Measurements from ENCODE around the gene KIF1B.
"Not testable (repeated sequence)": the region's sequence is repeated elsewhere in the genome, so short reads cannot be mapped to it uniquely, and the experiment has no call there.

KIF1B gene

DNA sequence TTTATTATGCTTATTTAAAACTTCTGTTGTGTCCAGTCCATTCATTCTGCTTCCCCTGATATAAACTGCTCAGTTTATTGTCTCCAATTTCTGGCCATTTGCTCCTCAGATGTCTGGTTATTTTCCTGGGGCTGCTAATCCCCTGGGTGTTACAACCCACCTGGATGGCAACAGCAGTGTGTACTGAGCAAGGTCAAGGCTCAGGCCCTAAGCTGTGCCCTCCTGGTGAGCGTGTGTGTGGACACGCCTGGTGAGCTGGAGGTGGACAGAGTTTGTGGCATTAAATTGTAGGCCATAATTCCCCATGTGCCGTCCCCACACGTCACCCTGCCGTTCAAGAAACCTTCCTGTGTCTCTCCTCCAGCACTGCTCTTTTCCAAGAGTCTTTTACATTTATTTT is 18.1 kb upstream of the KIF1B start:
- DNase-seq: no peak

DNA sequence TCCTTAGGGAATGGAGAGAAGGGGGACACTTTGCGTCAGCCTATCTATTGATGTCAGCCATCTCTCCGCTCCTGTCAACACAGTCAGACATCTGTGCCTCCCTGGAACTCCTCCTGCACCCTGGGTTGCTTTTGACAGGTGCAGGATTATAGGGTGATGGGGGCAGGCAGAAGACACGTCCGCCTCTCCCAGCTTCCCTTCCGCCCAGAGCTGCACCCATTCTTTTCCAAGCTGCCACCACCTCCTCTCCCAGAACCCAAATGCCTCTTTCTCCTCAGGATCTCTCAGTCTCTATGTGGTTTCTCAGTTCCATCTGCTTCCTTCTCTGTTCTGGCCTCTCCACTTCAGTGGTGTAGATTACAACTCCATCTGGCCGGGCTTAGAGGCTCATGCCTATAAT is 17.1 kb upstream of the KIF1B start:
- no peak for DNase-seq

- DNase-seq: no peak
Measured at GRCh38 chr1:10195570-10195969, 14.8 kb upstream of the KIF1B start.

DNA sequence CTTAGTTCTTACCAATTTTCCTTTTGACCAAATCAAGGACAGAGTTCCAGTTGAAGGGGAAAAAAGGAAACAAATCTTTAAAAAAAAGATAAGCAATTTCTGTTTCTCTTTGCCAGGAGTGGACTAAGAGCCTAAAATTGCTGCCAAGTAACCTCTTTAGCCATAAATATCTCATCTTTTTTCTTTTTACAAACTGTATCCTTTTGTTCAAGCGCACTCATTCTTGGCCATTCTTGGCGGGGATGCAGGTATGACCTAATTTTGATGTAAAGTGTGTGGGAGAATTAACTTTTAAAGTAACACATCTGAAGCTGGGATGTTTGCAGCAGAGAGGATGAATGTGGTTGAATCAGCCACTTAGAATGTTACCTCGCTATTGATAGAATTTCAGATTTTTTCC is 13.4 kb upstream of the KIF1B start:
- DNase-seq: no peak

- DNase-seq: no peak
Measured at GRCh38 chr1:10200620-10201019, 9.8 kb upstream of the KIF1B start.

DNA sequence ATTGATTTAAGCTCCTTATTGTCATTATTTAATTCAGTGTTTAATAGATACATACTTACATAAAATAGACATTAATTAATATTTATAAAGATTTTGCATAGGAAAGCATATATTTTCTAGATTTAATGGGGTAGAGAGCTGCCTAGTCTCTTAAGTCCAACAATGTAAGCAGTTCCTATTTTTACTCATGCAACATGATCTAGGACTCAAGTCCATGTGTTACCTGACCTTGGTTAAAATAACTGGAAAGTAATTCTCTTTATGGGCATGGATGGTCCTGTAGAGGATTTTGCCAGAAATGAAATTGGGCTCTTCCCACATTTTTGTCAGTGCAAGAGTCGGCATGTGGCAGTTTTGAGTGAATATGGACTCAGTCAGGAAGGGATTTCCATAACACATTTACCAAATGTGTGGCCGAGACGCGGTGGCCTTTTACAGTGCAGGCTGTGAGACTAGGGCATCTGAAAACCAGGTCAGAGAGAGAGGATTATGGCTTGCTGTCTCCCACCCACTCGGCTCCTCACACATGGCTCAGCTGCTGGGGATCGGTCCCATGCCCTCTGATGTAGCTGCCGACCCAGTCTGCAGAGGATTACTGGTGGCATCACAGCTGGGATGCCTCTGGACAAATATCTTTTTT is 6.2 kb upstream of the KIF1B start:
- no peak for DNase-seq

DNA sequence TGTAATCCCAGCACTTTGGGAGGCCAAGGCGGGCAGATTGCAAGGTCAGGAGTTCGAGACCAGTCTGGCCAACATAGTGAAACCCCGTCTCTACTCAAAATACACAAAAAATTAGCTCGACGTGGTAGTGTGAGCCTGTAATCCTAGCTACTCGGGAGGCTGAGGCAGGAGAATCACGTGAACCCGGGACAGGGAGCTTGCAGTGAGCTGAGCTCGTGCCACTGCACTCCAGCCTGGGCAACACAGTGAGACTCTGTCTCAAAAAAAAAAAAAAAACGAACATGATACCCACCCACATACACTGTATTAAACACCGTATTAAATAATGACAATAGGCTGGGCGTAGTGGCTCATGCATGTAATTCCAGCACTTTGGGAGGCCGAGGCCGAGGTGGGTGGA is 5.2 kb upstream of the KIF1B start:
- DNase-seq: not testable (repeated sequence)

- no peak for DNase-seq
Measured at GRCh38 chr1:10207810-10208209, 2.6 kb upstream of the KIF1B start.

GRCh38 chr1:10208537-10208936 is 1.8 kb upstream of the KIF1B start:
- DNase-seq: no peak

DNA sequence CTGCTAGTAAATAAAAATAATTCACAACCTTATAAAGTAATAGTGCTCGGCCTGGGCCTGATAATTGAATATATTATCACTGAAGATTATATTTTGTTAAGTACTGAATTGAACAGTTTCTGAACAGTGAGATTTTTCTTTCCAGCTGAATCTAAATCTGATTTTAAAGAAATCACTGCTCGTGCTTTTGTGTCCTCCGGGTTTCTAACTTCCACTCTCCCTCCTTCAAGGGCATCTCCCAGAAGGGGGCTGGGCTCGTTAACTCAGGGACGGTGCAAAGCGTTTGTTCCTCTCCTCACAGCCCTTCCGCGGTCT is 823 bp upstream of the KIF1B start:
- DNase-seq: no peak

- no peak for DNase-seq
Measured at GRCh38 chr1:10210841-10211804, 753 bp downstream of the KIF1B start.

DNA sequence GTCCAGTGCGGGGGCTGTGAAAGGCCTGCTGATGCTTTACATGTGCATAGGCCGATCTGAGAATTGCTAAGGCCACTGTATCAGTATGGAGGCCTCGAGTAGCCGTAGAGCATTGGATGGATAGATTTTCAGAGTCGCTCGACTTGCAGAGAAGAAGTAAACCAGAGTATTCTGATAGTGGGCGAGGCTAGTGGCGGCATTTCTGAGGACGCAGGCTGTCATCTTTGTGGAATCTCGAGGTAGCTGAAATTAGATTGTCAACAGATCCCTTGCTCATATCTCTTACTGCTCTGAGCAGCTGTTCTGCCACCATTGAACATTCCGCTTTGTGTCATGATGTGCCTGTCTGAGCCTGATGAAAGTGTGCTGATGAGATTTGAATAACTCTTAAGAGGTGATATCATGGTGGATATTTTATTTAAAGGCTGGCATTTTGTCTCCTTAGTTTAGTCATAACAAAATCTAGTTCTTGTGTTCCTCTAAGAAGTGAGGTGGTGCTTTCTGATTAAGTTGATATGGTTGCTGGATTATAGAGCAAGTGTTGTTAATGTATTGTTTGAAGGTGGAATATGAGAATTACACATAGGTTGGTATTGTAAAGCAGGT is 1.5 kb downstream of the KIF1B start:
- no peak for DNase-seq

DNA sequence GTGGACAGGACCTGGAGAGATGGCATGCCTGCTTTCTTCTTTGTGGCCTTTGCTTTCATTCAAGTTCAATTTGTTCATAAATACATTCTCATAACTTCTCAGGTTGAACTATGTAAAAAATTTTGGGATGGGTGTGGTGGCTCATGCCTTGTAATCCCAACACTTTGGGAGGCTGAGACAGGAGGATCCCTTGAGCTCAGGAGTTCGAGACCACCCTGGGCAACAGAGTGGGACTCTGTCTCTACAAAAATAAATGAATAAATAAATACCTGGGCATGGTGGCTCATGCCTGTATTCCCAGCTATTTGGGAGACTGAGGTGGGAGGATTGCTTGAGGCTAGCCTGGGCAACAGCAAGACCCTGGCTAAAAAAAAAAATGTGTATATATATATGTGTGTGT is 2.1 kb downstream of the KIF1B start:
- DNase-seq: no peak

- no peak for DNase-seq
Measured at GRCh38 chr1:10213186-10213705, 2.9 kb downstream of the KIF1B start.

DNA sequence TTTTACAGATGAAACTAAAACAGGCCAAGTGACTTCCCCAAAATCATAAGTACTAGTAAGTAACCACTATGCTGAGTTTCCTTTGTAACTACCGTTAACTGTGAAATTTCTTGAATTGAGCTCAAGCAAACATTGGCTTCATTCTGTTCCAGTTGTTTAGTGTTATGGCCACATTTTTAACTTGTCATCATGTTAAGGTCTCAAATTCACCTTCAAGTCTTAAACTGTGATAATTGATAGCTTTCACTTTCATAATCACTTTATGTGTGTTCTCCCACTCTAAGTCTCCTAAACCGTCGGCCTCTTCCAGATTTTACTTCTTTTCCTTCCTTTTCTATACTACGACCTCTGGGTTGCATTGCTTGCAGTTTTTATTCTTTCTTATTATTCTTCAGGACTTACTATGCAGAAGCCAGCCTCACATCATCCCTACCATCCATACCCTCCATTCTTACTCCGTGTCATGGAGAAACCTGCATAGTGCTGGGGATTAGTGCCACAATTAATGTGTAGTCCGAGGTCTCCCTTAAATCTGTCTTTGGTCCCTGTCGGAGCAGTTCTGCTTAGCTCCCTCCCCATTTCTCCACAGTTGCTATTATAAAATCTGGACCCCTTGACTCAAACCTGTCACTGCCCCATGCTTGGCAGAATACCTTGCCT is 5.8 kb downstream of the KIF1B start:
- DNase-seq: no peak

- DNase-seq: no peak
Measured at GRCh38 chr1:10217748-10218441, 7.5 kb downstream of the KIF1B start.

DNA sequence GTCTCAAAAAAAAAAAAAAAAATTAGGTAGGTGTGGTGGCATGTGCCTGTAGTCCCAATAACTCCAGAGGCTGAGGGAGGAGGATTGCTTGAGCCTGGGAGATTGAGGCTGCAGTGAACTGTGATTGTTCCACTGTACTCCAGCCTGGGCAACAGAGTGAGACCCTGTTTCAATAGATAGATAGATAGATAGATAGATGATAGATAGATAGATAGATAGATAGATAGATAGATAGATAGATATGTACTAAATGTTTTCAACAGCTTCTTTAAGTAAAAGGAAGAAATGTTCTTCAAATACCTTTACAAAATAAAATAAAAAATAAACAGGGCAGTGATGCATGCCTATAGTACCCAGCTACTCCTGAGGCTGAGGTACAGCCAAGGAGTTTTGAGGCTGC is 9.8 kb downstream of the KIF1B start:
- DNase-seq: no peak

- not testable (repeated sequence) for DNase-seq
Measured at GRCh38 chr1:10220657-10221056, 10.3 kb downstream of the KIF1B start.

GRCh38 chr1:10225573-10225972 is 15.2 kb downstream of the KIF1B start:
- no peak for DNase-seq

GRCh38 chr1:10228528-10228927 is 18.2 kb downstream of the KIF1B start:
- no peak for DNase-seq

DNA sequence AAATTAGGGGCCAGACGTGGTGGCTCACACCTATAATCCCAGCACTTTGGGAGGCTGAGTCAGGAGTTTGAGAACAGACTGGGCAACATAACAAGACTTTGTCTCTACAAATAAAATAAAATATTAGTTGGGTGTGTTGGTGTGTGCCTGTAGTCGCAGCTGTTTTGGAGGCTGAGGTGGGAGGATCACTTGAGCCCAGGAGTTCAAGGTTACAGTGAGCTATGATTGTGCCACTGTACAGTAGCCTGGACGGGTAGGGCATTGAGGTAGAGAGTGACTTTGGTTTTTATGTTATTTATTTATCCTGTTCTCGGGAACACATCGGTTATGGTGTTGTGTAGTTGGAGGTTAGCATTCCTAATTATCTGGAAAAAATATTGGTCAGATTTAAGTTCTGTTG is 19.5 kb downstream of the KIF1B start:
- DNase-seq: no peak

DNA sequence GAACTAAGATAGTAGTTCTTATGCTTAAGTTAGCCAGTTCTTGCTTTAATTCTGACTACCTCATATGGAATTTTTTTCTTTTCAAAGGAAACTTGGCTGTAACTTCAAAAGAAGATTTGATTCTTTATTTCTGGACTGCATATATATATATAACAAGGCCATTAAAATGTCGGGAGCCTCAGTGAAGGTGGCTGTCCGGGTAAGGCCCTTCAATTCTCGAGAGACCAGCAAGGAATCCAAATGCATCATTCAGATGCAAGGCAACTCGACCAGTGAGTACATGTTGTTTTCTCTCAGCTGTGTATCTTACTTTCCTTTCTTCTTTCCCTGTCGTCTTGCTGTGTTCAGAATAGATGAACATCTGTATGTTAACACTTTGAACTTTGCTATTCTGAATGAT is 21.8 kb downstream of the KIF1B start:
- no peak for DNase-seq

Data from Kasumi-1 (cell line).